GM12878 (cell line): ENCODE results near the gene CEACAM4. TPM values are rescaled to one million over a fixed set of nuclear protein-coding genes. Genes with fewer than 3 reads are reported as not detected.

Source experiments
- ATAC-seq: fragments of 200-7000 bp; cut with Tn5 transposase; 3 replicates; pipeline ENCODE4 v1.9.1; 2020; ENCODE audit warnings: mild to moderate bottlenecking, moderate library complexity
- BruUV-seq: library from RNA; stranded (reverse); fragments of 400-500 nt; replicated peaks from 2 replicates; lab custom pipeline; 2021; lab: Mats Ljungman, UMichigan
- CTCF ChIA-PET: fragments of 300-600 bp; sonication (Branson Sonifier 250); formaldehyde crosslinking; extraction: SDS; loops from one replicate; lab custom pipeline; 2021; ENCODE audit warnings: inconsistent platforms; lab: Yijun Ruan, JAX
- POLR2A ChIA-PET: fragments of 350-600 bp; formaldehyde crosslinking; extraction: SDS; loops from one replicate; lab custom pipeline; 2021; ENCODE audit warnings: inconsistent platforms; lab: Charles Lee
- RAD21 ChIA-PET: fragments of 300-600 bp; sonication (Branson Sonifier 250); formaldehyde crosslinking; loops from one replicate; lab custom pipeline; 2023; ENCODE audit warnings: antibody characterized with exemption; ENCODE audit not compliant: unreplicated experiment; lab: Charles Lee
- SMC1A ChIA-PET: fragments of 300-600 bp; sonication (Branson Sonifier 250); formaldehyde crosslinking; loops from one replicate; lab custom pipeline; 2023; ENCODE audit not compliant: unreplicated experiment, uncharacterized antibody; lab: Charles Lee
- DNase-seq: peaks from one replicate; pipeline ENCODE4 v3.0.0-alpha.2; 2011; ENCODE audit warnings: low read depth, low spot score
- FAIRE-seq: peaks from 3 replicates; lab custom pipeline; 2011; peaks lifted over from hg19 to GRCh38; lab: Jason Lieb, UNC
- H2AFZ ChIP-seq: 2 replicates; pipeline ENCODE4 v1.6.0; 2011; ENCODE audit warnings: low read depth, low read length, control low read depth; ENCODE audit not compliant: control insufficient read depth
- H3K27ac ChIP-seq: 2 replicates; pipeline ENCODE4 v1.5.1; 2011; ENCODE audit warnings: control low read depth; ENCODE audit not compliant: control insufficient read depth, insufficient read depth
- H3K27me3 ChIP-seq, 2 experiments: replicated peaks in 1 of 2; 2 replicates each; pipeline versions ENCODE4 v1.6.0 to v1.6.1; 2011; ENCODE audit warnings: low read length in 1 of 2; ENCODE audit not compliant: control insufficient read depth in 2 of 2, insufficient read depth in 2 of 2
- H3K36me3 ChIP-seq, 2 experiments: 2 replicates each; pipeline ENCODE4 v1.5.1; 2011; ENCODE audit warnings: low read length in 1 of 2; ENCODE audit not compliant: control insufficient read depth in 2 of 2, insufficient read depth in 2 of 2
- H3K4me1 ChIP-seq: 2 replicates; pipeline ENCODE4 v1.6.1; 2011; ENCODE audit warnings: mild to moderate bottlenecking, low read length, moderate library complexity, mixed read lengths; ENCODE audit not compliant: control insufficient read depth, insufficient read depth
- H3K4me2 ChIP-seq: 2 replicates; pipeline ENCODE4 v1.6.0; 2011; ENCODE audit warnings: control low read depth; ENCODE audit not compliant: control insufficient read depth, insufficient read depth
- H3K4me3 ChIP-seq: fragments of 200-600 bp; sonication (generic); 2 replicates; pipeline ENCODE4 v1.5.1; 2016
- H3K79me2 ChIP-seq: 2 replicates; pipeline ENCODE4 v1.6.0; 2011; ENCODE audit warnings: low read length; ENCODE audit not compliant: control insufficient read depth, insufficient read depth
- H3K9ac ChIP-seq: 2 replicates; pipeline ENCODE4 v1.8.0; 2011; ENCODE audit warnings: low read length, control low read depth, mixed read lengths; ENCODE audit not compliant: control insufficient read depth, insufficient read depth
- H3K9me3 ChIP-seq: replicated peaks from 3 replicates; pipeline ENCODE4 v1.5.1; 2011; ENCODE audit warnings: mild to moderate bottlenecking, low read length; ENCODE audit not compliant: control insufficient read depth, insufficient read depth
- H4K20me1 ChIP-seq: 2 replicates; pipeline ENCODE4 v1.6.0; 2011; ENCODE audit not compliant: control insufficient read depth, insufficient read depth
- CREM ChIP-seq: IDR thresholded peaks from 2 replicates; pipeline ENCODE4 v1.6.1; 2014; ENCODE audit warnings: antibody characterized with exemption, low read depth
- GATAD2B ChIP-seq: fragments of 450-650 bp; conservative IDR thresholded peaks from 2 replicates; pipeline ENCODE4 v1.6.1; 2017; ENCODE audit warnings: low read depth, mild to moderate bottlenecking, moderate library complexity
- IRF5 ChIP-seq: fragments of 450-650 bp; IDR thresholded peaks from 2 replicates; pipeline ENCODE4 v1.6.1; 2017; ENCODE audit warnings: borderline replicate concordance
- KDM1A ChIP-seq: fragments of 200-600 bp; sonication (generic); IDR thresholded peaks from 2 replicates; pipeline ENCODE4 v1.6.1; 2016; ENCODE audit warnings: borderline replicate concordance
- NFIC ChIP-seq: IDR thresholded peaks from 2 replicates; pipeline ENCODE4 v1.6.1; 2012; ENCODE audit warnings: low read depth, mild to moderate bottlenecking, inconsistent platforms, low read length, moderate library complexity
- RCOR1 ChIP-seq: conservative IDR thresholded peaks from 2 replicates; pipeline ENCODE4 v1.6.1; 2012; ENCODE audit warnings: low read depth, low read length, improper control_type of control experiment
- SIX5 ChIP-seq: IDR thresholded peaks from 2 replicates; pipeline ENCODE4 v1.6.1; 2011; ENCODE audit warnings: mild to moderate bottlenecking, low read depth, low read length, moderate library complexity; ENCODE audit not compliant: severe bottlenecking
- SUPT20H ChIP-seq: IDR thresholded peaks from 2 replicates; pipeline ENCODE4 v1.6.1; 2011; ENCODE audit warnings: low read depth, mild to moderate bottlenecking, low read length, moderate library complexity, borderline replicate concordance; ENCODE audit not compliant: control insufficient read depth
- WGBS: methylation state at CpG from one replicate; pipeline ENCODE4 v1.1.6; 2016; ENCODE audit warnings: low lambda C conversion rate; ENCODE audit not compliant: insufficient replicate concordance, insufficient coverage; ENCODE audit errors: missing lambda C conversion rate; 5-methylcytosine and 5-hydroxymethylcytosine counted together
- in situ Hi-C: fragments of 300-500 bp; cut with MboI; formaldehyde crosslinking; loops from 9 replicates; pipeline ENCODE4 v1.14.3; 2018; ENCODE audit warnings: mixed read lengths
- intact Hi-C: fragments of 100-400 bp; cut with micrococcal nuclease; formaldehyde crosslinking; loops from one replicate; pipeline ENCODE4 v1.14.2; 2022; ENCODE audit not compliant: unreplicated experiment
- polyA plus RNA-seq, 11 experiments: library from polyadenylated mRNA; depleted of rRNA in 4 of 11; unstranded in 6 of 11; stranded (reverse) in 5 of 11; fragments of >200 nt; fragmentation: Nextera tagmentation in 4 of 11; fragmentation: Illumina TruSeq in 1 of 11; extraction: Ambion mirVana in 4 of 11; extraction: Trizol in 1 of 11; gene quantifications; 1 replicate in 1 of 11; 2 replicates in 10 of 11; pipeline versions ENCODE4 v1.2.1 to v1.2.3, GENCODE V29; 2011 to 2016; ENCODE audit warnings: inconsistent platforms in 2 of 11, missing spikeins in 2 of 11, low read depth in 1 of 11
- total RNA-seq, 4 experiments: library from RNA; depleted of rRNA in 3 of 4; stranded (reverse); fragments of >200 nt in 3 of 4; fragmentation: Illumina TruSeq in 1 of 4; extraction: Trizol in 1 of 4; gene quantifications; 2 replicates each; pipeline versions ENCODE4 v1.2.1 to v1.2.3, GENCODE V29; 2013 to 2021
- TF ChIP-seq, protein P1 (sequence below): fragments of 450-650 bp; formaldehyde crosslinking; IDR thresholded peaks from 2 replicates; pipeline ENCODE4 v1.5.0; 2022; ENCODE audit warnings: mild to moderate bottlenecking, missing genetic modification characterization
- TF ChIP-seq, protein P2 (sequence below): fragments of 450-650 bp; IDR thresholded peaks from 2 replicates; pipeline ENCODE4 v1.6.1; 2016; ENCODE audit warnings: mild to moderate bottlenecking, moderate library complexity, borderline replicate concordance

The CEACAM4 gene
- total and polyA plus RNA-seq, 10 of the 15 experiments (the other 5 are each of a cell fraction or from before 2014, with no cell fraction given) = not detected

DNA sequence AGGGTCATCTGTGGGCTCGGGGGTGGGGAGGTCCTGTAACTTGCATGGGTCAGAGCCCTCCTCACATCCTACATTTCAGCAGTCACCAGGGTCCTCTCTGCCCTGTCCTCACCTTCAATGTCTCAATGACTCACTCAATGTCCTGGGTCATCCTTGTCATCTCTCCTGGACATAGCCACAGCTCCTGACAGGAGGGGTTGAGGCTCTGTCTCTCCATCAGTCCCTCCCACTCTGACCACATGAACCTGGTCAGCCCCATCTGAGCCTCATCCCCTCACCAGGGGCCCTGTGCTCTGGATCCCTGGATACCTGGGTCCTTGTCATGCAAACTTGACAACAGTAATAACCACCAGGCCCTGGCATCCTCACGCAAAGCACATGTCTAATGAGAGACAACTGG, 37.5 kb downstream of the CEACAM4 start:
- H3K27me3 ChIP-seq = no peaks in the 10 kb centered on the region
- SMC1A ChIA-PET = no interaction called here

More for the DNA sequence above, 37.5 kb downstream of the CEACAM4 start:
- ChIA-PET POLR2A (no interaction called here), CTCF (no interaction called here), RAD21 (no interaction called here)
- DNase-seq (no peak), ATAC-seq (no peak), FAIRE-seq (no peak)
- in situ Hi-C loops = no loop called here
- intact Hi-C loops = no loop called here
- Histone ChIP-seq H3K4me1 (no peaks in the 10 kb centered on the region), H3K27ac (no peak overlapping the region), H3K36me3 (no peaks in the 10 kb centered on the region), H3K4me2 (no peak overlapping the region), H4K20me1 (no peaks in the 10 kb centered on the region; the same call in 1 of the 2 replicates), H3K9me3 (no peaks in the 10 kb centered on the region), H3K9ac (no peak overlapping the region), H3K4me3 (no peak overlapping the region), H2AFZ (no peak overlapping the region), H3K79me2 (no peaks in the 10 kb centered on the region)
- whole genome bisulfite sequencing = 50% methylated on average over 2 of the region's 2 CpGs
- TF ChIP-seq NFIC (no peak), IRF5 (no peak), RCOR1 (no peak), CREM (no peak), SUPT20H (no peak), GATAD2B (no peak), KDM1A (no peak), SIX5 (no peak)
- TF ChIP-seq, protein P1, sequence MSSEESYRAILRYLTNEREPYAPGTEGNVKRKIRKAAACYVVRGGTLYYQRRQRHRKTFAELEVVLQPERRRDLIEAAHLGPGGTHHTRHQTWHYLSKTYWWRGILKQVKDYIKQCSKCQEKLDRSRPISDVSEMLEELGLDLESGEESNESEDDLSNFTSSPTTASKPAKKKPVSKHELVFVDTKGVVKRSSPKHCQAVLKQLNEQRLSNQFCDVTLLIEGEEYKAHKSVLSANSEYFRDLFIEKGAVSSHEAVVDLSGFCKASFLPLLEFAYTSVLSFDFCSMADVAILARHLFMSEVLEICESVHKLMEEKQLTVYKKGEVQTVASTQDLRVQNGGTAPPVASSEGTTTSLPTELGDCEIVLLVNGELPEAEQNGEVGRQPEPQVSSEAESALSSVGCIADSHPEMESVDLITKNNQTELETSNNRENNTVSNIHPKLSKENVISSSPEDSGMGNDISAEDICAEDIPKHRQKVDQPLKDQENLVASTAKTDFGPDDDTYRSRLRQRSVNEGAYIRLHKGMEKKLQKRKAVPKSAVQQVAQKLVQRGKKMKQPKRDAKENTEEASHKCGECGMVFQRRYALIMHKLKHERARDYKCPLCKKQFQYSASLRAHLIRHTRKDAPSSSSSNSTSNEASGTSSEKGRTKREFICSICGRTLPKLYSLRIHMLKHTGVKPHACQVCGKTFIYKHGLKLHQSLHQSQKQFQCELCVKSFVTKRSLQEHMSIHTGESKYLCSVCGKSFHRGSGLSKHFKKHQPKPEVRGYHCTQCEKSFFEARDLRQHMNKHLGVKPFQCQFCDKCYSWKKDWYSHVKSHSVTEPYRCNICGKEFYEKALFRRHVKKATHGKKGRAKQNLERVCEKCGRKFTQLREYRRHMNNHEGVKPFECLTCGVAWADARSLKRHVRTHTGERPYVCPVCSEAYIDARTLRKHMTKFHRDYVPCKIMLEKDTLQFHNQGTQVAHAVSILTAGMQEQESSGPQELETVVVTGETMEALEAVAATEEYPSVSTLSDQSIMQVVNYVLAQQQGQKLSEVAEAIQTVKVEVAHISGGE (CRISPR knock-in tag) = no peak
- TF ChIP-seq, protein P2, sequence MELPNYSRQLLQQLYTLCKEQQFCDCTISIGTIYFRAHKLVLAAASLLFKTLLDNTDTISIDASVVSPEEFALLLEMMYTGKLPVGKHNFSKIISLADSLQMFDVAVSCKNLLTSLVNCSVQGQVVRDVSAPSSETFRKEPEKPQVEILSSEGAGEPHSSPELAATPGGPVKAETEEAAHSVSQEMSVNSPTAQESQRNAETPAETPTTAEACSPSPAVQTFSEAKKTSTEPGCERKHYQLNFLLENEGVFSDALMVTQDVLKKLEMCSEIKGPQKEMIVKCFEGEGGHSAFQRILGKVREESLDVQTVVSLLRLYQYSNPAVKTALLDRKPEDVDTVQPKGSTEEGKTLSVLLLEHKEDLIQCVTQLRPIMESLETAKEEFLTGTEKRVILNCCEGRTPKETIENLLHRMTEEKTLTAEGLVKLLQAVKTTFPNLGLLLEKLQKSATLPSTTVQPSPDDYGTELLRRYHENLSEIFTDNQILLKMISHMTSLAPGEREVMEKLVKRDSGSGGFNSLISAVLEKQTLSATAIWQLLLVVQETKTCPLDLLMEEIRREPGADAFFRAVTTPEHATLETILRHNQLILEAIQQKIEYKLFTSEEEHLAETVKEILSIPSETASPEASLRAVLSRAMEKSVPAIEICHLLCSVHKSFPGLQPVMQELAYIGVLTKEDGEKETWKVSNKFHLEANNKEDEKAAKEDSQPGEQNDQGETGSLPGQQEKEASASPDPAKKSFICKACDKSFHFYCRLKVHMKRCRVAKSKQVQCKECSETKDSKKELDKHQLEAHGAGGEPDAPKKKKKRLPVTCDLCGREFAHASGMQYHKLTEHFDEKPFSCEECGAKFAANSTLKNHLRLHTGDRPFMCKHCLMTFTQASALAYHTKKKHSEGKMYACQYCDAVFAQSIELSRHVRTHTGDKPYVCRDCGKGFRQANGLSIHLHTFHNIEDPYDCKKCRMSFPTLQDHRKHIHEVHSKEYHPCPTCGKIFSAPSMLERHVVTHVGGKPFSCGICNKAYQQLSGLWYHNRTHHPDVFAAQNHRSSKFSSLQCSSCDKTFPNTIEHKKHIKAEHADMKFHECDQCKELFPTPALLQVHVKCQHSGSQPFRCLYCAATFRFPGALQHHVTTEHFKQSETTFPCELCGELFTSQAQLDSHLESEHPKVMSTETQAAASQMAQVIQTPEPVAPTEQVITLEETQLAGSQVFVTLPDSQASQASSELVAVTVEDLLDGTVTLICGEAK = no peak
- no TSS peak for BruUV-seq
